Fibroblast of gingiva (primary cell): ENCODE results near the gene ZAP70.
"Not testable (repeated sequence)": the region's sequence is repeated elsewhere in the genome, so short reads cannot be mapped to it uniquely, and the experiment has no call there.

Experiments
- DNase-seq: peaks from one replicate; pipeline ENCODE4 v3.0.0-alpha.2; 2011; ENCODE audit warnings: low read depth

ZAP70 gene

GRCh38 chr2:97713296-97714083 is at the start of gene ZAP70:
ZAP70 (plus strand) TSS chr2:97713576; CDS start chr2:97724037, 10,461 bp downstream.
- DNase-seq: no peak

DNA sequence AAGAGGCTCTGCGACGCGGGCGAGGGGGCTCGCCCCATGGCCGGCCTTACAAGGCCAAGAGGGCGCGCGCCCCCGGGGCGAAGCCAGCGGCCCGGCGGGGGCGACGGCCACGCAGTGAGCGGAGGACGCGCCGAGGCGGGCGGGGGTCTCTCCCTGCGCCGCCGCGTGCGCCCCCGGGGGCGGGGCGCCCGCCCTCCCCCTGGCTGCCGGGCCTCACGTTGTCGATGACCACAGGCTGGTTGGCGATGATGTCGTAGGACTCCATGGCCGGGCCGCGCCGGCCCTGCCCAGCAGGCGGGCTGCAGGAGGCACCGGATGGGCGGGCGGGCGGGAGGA is 49.8 kb upstream of the ZAP70 start:
- DNase-seq: no peak

- DNase-seq: peak; percentile 97
These were observed 49.3 kb upstream of the ZAP70 start, which contains the start of gene ACTR1B for GRCh38 chr2:97663962-97664635. ACTR1B (minus strand) TSS chr2:97664044; CDS start chr2:97663890, 154 bp downstream.

DNA sequence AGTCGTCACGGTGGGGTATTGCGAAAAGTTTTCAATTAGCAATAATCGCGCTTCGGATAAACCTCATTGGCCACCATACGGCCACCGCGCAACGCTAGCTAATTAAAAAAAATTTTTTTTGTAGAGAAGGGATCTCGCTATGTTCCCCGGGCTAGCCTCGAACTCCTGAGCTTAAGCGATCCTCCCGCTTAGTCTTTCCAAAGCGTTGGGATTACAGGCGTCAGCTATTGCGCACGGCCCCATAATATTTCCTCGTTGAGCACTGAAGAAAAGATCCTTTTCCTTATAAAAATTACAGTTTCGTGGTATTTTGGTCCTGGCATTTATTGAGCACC is 48.8 kb upstream of the ZAP70 start:
- no peak for DNase-seq

GRCh38 chr2:97669448-97669847 is 43.9 kb upstream of the ZAP70 start, which contains the start of gene C2orf92:
C2orf92 (plus strand) TSS chr2:97669713; CDS start chr2:97669789, 76 bp downstream.
- DNase-seq: no peak

- no peak for DNase-seq
These were observed 42.9 kb upstream of the ZAP70 start for GRCh38 chr2:97670471-97670870.

GRCh38 chr2:97671526-97671925 is 41.9 kb upstream of the ZAP70 start:
- DNase-seq: no peak

DNA sequence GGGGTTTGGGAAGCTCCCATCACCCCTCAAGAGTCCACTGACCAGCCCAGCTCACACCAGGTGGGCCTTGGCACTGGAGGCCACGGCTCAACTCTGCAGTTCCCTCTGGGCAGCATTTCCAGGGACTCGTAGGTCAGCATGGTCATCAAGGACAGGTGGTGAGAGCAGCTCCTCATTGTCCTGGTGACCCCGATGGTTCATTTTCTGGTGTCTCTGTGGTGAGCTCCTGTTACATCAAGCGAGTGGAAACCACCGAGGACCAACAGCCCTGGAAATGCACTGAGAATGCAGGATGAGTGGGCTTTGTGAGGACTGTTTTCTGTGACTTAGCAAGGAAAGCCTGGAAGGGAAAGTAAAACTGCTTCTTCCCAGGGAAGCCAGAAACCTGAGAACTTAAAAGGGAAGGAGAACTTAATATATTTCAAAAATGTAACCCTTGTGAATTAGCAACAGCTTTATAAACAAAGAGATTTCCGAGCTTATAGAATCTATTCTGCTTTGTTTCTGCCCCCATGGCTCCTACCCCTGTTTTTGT is 40.7 kb upstream of the ZAP70 start:
- not testable (repeated sequence) for DNase-seq

- DNase-seq: no peak
These were observed 40.0 kb upstream of the ZAP70 start for GRCh38 chr2:97673182-97673914.

GRCh38 chr2:97673915-97674283 is 39.5 kb upstream of the ZAP70 start:
- DNase-seq: no peak

- no peak for DNase-seq
These were observed 37.8 kb upstream of the ZAP70 start for GRCh38 chr2:97675430-97676113.

GRCh38 chr2:97676620-97677019 is 36.8 kb upstream of the ZAP70 start:
- DNase-seq: no peak

- DNase-seq: no peak
These were observed 35.9 kb upstream of the ZAP70 start for GRCh38 chr2:97677480-97677879.

GRCh38 chr2:97678298-97678697 is 35.1 kb upstream of the ZAP70 start:
- DNase-seq: no peak

DNA sequence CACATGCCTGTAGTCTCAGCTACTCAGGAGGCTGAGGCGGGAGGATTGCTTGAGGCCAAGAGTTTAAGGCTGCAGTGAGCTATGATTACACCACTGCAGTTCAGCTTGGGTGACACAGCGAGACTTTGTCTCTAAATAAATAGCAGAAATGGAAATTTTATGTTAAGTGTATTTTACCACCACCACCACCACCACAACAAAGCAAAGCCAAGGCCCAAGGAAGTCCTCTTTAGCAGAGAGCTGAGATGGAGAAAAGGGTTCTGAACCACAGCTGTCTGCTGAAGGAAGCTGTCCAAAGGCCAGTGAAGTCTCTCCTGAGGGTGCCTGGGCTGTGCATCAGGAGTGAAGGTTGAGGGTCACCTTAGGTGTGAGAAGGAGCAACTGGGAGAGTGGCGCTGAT is 26.1 kb upstream of the ZAP70 start:
- not testable (repeated sequence) for DNase-seq

DNA sequence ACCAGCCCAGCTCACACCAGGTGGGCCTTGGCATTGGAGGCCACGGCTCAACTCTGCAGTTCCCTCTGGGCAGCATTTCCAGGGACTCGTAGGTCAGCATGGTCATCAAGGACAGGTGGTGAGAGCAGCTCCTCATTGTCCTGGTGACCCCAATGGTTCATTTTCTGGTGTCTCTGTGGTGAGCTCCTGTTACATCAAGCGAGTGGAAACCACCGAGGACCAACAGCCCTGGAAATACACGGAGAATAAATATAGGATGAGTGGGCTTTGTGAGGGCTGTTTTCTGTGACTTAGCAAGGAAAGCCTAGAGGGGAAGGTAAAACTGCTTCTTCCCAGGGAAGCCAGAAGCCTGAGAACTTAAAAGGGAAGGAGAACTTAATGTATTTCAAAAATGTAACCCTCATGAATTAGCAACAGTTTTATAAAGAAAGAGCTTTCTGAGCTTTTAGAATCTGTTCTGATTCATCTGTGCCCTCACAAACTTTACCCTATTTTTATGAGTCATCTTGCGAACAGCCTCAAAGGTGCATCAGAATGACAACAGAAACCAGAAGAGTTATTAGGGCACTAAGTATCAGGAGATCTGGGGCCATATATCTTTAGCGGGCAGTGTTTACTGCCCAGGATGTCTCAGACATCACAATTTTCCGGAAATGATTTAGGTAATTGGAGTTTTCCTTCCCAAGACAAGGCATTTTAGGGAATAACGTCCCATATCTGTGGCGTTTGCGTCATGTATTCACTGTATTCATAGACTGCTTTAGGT is 25.1 kb upstream of the ZAP70 start:
- no peak for DNase-seq

DNA sequence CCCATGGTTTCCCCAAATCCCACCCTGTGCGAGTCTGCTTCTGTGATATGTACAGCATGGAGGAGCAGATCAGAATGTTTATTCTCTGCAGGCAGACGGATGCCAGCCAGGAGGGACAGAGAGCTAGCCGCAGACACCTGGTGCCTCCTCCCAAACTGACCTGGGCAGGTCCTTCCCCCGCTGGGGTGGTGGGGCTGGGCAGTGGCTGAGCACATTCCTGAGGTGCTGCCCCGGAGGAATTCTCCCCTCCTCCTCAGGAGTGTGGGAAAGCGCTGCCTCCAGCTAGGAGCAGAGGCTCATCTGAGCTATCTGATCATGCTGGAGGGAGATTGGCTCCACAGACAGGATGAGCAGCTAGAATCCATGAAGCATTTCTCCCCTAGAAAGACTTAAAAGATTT is 22.2 kb upstream of the ZAP70 start:
- DNase-seq: no peak

- no peak for DNase-seq
These were observed 19.9 kb upstream of the ZAP70 start for GRCh38 chr2:97693476-97693875.

GRCh38 chr2:97695744-97696143 is 17.6 kb upstream of the ZAP70 start:
- no peak for DNase-seq

DNA sequence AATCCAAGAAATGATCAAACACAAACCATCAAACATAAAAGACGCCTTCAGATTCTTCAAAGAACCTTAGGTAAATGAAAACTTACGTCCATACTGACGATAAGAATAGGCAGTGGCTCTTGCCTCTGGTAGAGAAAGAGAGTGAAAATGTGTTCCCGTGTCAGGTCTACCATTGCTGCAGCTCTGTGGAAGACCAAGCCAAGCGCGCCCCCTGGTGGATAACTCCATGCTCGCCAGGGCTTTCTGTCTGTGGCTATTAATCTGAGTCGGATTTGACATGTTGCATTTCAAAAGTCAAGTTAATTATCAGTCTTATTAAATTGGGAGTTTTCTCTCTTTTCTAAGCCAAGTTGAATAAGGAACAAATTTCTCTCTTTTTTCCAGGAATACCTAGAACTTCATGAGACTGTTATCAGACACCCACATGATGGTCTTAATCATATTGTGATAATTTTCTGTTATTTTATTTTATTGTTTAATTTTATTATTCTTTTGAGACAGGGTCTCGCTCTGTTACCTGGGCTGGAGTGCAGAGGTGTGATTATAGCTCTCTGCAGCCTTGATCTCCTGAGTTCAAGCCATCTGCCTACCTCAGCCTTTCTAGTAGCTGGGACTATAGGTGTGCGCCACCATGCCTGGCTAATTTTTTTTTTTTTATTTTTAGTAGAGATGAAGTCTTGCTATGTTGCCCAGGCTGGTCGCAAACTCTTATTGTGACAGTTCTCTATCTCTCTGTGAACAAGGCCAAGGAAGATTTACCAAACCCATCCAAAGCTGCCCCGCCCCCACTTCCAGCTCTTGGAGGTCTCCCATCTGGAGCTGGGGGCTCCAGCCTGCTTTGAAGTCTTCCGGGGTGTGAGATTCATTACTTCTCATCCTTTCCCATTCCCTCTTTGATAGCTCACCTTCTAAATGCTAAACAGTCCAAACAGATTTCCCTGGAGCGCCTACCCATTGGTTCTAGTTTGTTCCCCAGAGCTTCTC is 15.8 kb upstream of the ZAP70 start:
- DNase-seq: peak; percentile 68
